K562 (cell line): ENCODE results near the gene EPHB1. TPM values are rescaled to one million over a fixed set of nuclear protein-coding genes. Genes with fewer than 3 reads are reported as not detected.

Experiments
- ATAC-seq: fragments of 200-7000 bp; cut with Tn5 transposase; 3 replicates; pipeline ENCODE4 v1.9.1; 2020; ENCODE audit warnings: moderate library complexity
- BruUV-seq: library from RNA; stranded (reverse); fragments of 400-500 nt; replicated peaks from 2 replicates; lab custom pipeline; 2021; lab: Mats Ljungman, UMichigan
- CTCF ChIA-PET: fragments of 300-600 bp; formaldehyde crosslinking; extraction: SDS; loops from one replicate; lab custom pipeline; 2021; ENCODE audit warnings: low intra/inter-chr PET ratio; lab: Yijun Ruan, JAX
- POLR2A ChIA-PET: fragments of 300-600, 350-650 bp; sonication (Branson Sonifier 250); formaldehyde crosslinking; extraction: SDS; loops from one replicate; lab custom pipeline; 2021; ENCODE audit warnings: antibody characterized with exemption, inconsistent platforms; lab: Yijun Ruan, JAX
- DNase-seq, 4 experiments: peaks; one replicate each; pipeline versions ENCODE4 v3.0.0 to v3.0.0-alpha.2; 2011 to 2018; ENCODE audit warnings: low spot score in 3 of 4, mixed read lengths in 3 of 4; ENCODE audit errors: extremely low read depth in 1 of 4
- FAIRE-seq: peaks from 2 replicates; lab custom pipeline; 2011; peaks lifted over from hg19 to GRCh38; lab: Jason Lieb, UNC
- H2AFZ ChIP-seq: 2 replicates; pipeline ENCODE4 v1.6.0; 2011; ENCODE audit warnings: low read depth, low read length, control low read depth, inconsistent platforms
- H3K27ac ChIP-seq: fragments of 200-600 bp; 3 replicates; pipeline ENCODE4 v1.8.0; 2011; ENCODE audit warnings: low read depth, mild to moderate bottlenecking, control low read depth, inconsistent platforms, low read length, moderate library complexity, mixed read lengths; ENCODE audit errors: extremely low read depth
- H3K27me3 ChIP-seq, 2 experiments: fragments of 300-600 bp in 1 of 2; 2 replicates in 1 of 2; 3 replicates in 1 of 2; pipeline versions ENCODE4 v1.6.0 to v1.8.0; 2011; ENCODE audit warnings: inconsistent platforms in 2 of 2, low read length in 2 of 2, mild to moderate bottlenecking in 1 of 2, mixed read lengths in 1 of 2, moderate library complexity in 1 of 2; ENCODE audit not compliant: control insufficient read depth in 2 of 2, insufficient read depth in 2 of 2
- H3K36me3 ChIP-seq: fragments of 300-600 bp; 3 replicates; pipeline ENCODE4 v1.8.0; 2011; ENCODE audit warnings: mild to moderate bottlenecking, low read length, inconsistent platforms; ENCODE audit not compliant: control insufficient read depth, insufficient read depth
- H3K4me1 ChIP-seq, 2 experiments: fragments of 200-600 bp in 1 of 2; replicated peaks in 1 of 2; 2 replicates in 1 of 2; 3 replicates in 1 of 2; pipeline versions ENCODE4 v1.5.1 to v1.8.0; 2011; ENCODE audit warnings: inconsistent platforms in 2 of 2, low read length in 2 of 2, mild to moderate bottlenecking in 1 of 2, mixed read lengths in 1 of 2, moderate library complexity in 1 of 2; ENCODE audit not compliant: control insufficient read depth in 2 of 2, insufficient read depth in 2 of 2
- H3K4me2 ChIP-seq: 2 replicates; pipeline ENCODE4 v1.6.1; 2011; ENCODE audit warnings: low read length, control low read depth, inconsistent platforms, mixed read lengths; ENCODE audit not compliant: insufficient read depth
- H3K4me3 ChIP-seq: fragments of 200-600 bp; sonication (generic), shearing (Covaris generic); 2 replicates; pipeline ENCODE4 v1.5.1; 2016; ENCODE audit warnings: control low read depth, inconsistent platforms
- H3K79me2 ChIP-seq: fragments of 200-600 bp; 3 replicates; pipeline ENCODE4 v1.8.0; 2011; ENCODE audit warnings: low read length, inconsistent platforms; ENCODE audit not compliant: control insufficient read depth, insufficient read depth
- H3K9ac ChIP-seq, 2 experiments: 2 replicates each; pipeline versions ENCODE4 v1.6.0 to v1.6.1; 2011; ENCODE audit warnings: low read depth in 2 of 2, low read length in 2 of 2, control low read depth in 1 of 2, inconsistent platforms in 1 of 2, mild to moderate bottlenecking in 1 of 2, mixed read lengths in 1 of 2; ENCODE audit not compliant: insufficient read depth in 1 of 2
- H3K9me1 ChIP-seq: one replicate; pipeline ENCODE4 v1.6.0; 2011; ENCODE audit warnings: inconsistent platforms, mild to moderate bottlenecking, low read length, moderate library complexity; ENCODE audit not compliant: control insufficient read depth, insufficient read depth
- H3K9me3 ChIP-seq: replicated peaks from 2 replicates; pipeline ENCODE4 v1.5.1; 2011; ENCODE audit warnings: low read depth, low read length, inconsistent platforms; ENCODE audit not compliant: control insufficient read depth, insufficient read depth
- H4K20me1 ChIP-seq: replicated peaks from 2 replicates; pipeline ENCODE4 v1.6.1; 2011; ENCODE audit warnings: low read length, inconsistent platforms, mixed read lengths; ENCODE audit not compliant: control insufficient read depth, insufficient read depth
- ATF1 ChIP-seq, 2 experiments: fragments of 450-650 bp in 1 of 2; IDR thresholded peaks; 2 replicates each; pipeline ENCODE4 v1.6.1; 2016; ENCODE audit warnings: missing compliant biosample characterization in 1 of 2, missing genetic modification characterization in 1 of 2
- CBFB ChIP-seq: sonication (generic); formaldehyde crosslinking; IDR thresholded peaks from 2 replicates; pipeline ENCODE4 v1.4.0; 2020; ENCODE audit warnings: mild to moderate bottlenecking, missing genetic modification reagents
- DACH1 ChIP-seq: fragments of 450-650 bp; IDR thresholded peaks from 2 replicates; pipeline ENCODE4 v1.6.1; 2018; ENCODE audit not compliant: partially characterized antibody
- DLX4 ChIP-seq: fragments of 250-450 bp; sonication (Bioruptor Pico); IDR thresholded peaks from 2 replicates; pipeline ENCODE4 v1.6.1; 2021; ENCODE audit warnings: mild to moderate bottlenecking
- FOXK2 ChIP-seq, 2 experiments: fragments of 450-650 bp; IDR thresholded peaks in 1 of 2; conservative IDR thresholded peaks in 1 of 2; 2 replicates each; pipeline ENCODE4 v1.6.1; 2016; ENCODE audit warnings: low read depth in 2 of 2, mild to moderate bottlenecking in 1 of 2
- GABPB1 ChIP-seq: sonication (generic); formaldehyde crosslinking; IDR thresholded peaks from 2 replicates; pipeline ENCODE4 v1.8.0; 2022; ENCODE audit warnings: mild to moderate bottlenecking, missing genetic modification reagents
- MCM3 ChIP-seq: fragments of 450-650 bp; IDR thresholded peaks from 2 replicates; pipeline ENCODE4 v1.6.1; 2016
- PCBP2 ChIP-seq: fragments of 200-400 bp; formaldehyde crosslinking; IDR thresholded peaks from 2 replicates; pipeline ENCODE4 v1.6.1; 2018; ENCODE audit warnings: low read length, low read depth, mild to moderate bottlenecking, moderate library complexity; ENCODE audit not compliant: poor library complexity, severe bottlenecking
- POU5F1 ChIP-seq: fragments of 150-350 bp; IDR thresholded peaks from 2 replicates; pipeline ENCODE4 v1.6.1; 2014; ENCODE audit warnings: borderline replicate concordance, low read length, low read depth, mild to moderate bottlenecking; ENCODE audit not compliant: partially characterized antibody
- SAFB ChIP-seq: fragments of 200-400 bp; formaldehyde crosslinking; IDR thresholded peaks from 2 replicates; pipeline ENCODE4 v1.6.1; 2017; ENCODE audit warnings: low read depth, low read length, borderline replicate concordance
- ZNF124 ChIP-seq: sonication (generic); formaldehyde crosslinking; IDR thresholded peaks from 2 replicates; pipeline ENCODE4 v1.8.1; 2022; ENCODE audit warnings: missing genetic modification reagents
- ZNF398 ChIP-seq: fragments of 250-450 bp; sonication (Bioruptor Pico); IDR thresholded peaks from 2 replicates; pipeline ENCODE4 v1.8.0; 2021; ENCODE audit warnings: moderate library complexity, mild to moderate bottlenecking, inconsistent platforms
- WGBS: fragments of 100-300 bp; shearing (Covaris generic); methylation state at CpG from one replicate; pipeline ENCODE4 v1.1.6; 2016; ENCODE audit warnings: low coverage, mixed read lengths; ENCODE audit not compliant: insufficient coverage; ENCODE audit errors: missing lambda C conversion rate; 5-methylcytosine and 5-hydroxymethylcytosine counted together
- in situ Hi-C: fragments of 300-500 bp; cut with MboI; formaldehyde crosslinking; loops from 4 replicates; pipeline ENCODE4 v1.15.0; 2018; ENCODE audit warnings: inconsistent platforms, mixed read lengths
- intact Hi-C: fragments of 100-400 bp; cut with micrococcal nuclease; formaldehyde crosslinking; loops from 2 replicates; pipeline ENCODE4 v1.14.2; 2022
- polyA plus RNA-seq, 8 experiments: library from polyadenylated mRNA; depleted of rRNA in 4 of 8; stranded (reverse) in 5 of 8; unstranded in 3 of 8; fragments of >200 nt; fragmentation: Nextera tagmentation in 2 of 8; fragmentation: Illumina TruSeq in 1 of 8; extraction: Ambion mirVana in 2 of 8; extraction: Trizol in 1 of 8; gene quantifications; 2 replicates each; pipeline versions ENCODE4 v1.2.1 to v1.2.3, GENCODE V29; 2011 to 2014; ENCODE audit warnings: inconsistent platforms in 1 of 8, missing spikeins in 1 of 8
- total RNA-seq, 7 experiments: library from RNA; depleted of rRNA in 6 of 7; stranded (reverse); fragments of >200 nt in 6 of 7; fragmentation: Illumina TruSeq in 2 of 7; extraction: Trizol in 2 of 7; gene quantifications; 2 replicates each; pipeline versions ENCODE4 v1.2.1 to v1.2.3, GENCODE V29; 2011 to 2021; ENCODE audit warnings: low replicate concordance in 1 of 7

Gene EPHB1
- total and polyA plus RNA-seq, 9 of the 15 experiments (the other 6 are each of a cell fraction or from before 2014, with no cell fraction given) = 0.29 TPM; not detected in 8

- in situ Hi-C loops (no loop called here), intact Hi-C loops (no loop called here)
- no peaks in the 10 kb centered on the region for H3K27me3 ChIP-seq
- 7% methylated on average over 2 of the region's 2 CpGs for WGBS
- no peak for ATAC-seq
- TF ChIP-seq FOXK2 (conservative IDR thresholded peaks at IDR 0.05 in 1 of 2, IDR thresholded peaks at IDR 0.05 in 1 of 2; ENCODE audit: low read depth in 2 of 2) (no peak), POU5F1 (no peak)
- H3K4me1 ChIP-seq = no peaks in the 10 kb centered on the region
- no peak overlapping the region for H3K9ac ChIP-seq
- no peak overlapping the region for H3K27ac ChIP-seq
- no peak overlapping the region for H3K4me2 ChIP-seq
- no peaks in the 10 kb centered on the region for H4K20me1 ChIP-seq
- no peak for FAIRE-seq
- H3K4me3 ChIP-seq = no peak overlapping the region
- no peak overlapping the region for H2AFZ ChIP-seq
- ChIA-PET POLR2A (no interaction called here), CTCF (no interaction called here)
- no peaks in the 10 kb centered on the region for H3K79me2 ChIP-seq
- H3K36me3 ChIP-seq = no peaks in the 10 kb centered on the region
- H3K9me3 ChIP-seq = no peaks in the 10 kb centered on the region
- no TSS peak for BruUV-seq
- DNase-seq = no peak
- no peaks in the 10 kb centered on the region for H3K9me1 ChIP-seq
Observed at GRCh38 chr3:135107043-135107442, 312.0 kb downstream of the EPHB1 start.

GRCh38 chr3:135109681-135110080, 314.6 kb downstream of the EPHB1 start:
- Histone ChIP-seq H3K27me3 (no peaks in the 10 kb centered on the region), H3K79me2 (no peaks in the 10 kb centered on the region), H4K20me1 (no peaks in the 10 kb centered on the region), H3K4me1 (no peaks in the 10 kb centered on the region), H3K9me1 (no peaks in the 10 kb centered on the region), H3K4me3 (no peak overlapping the region), H3K27ac (no peak overlapping the region), H2AFZ (no peak overlapping the region), H3K9ac (no peak overlapping the region), H3K36me3 (no peaks in the 10 kb centered on the region), H3K4me2 (no peak overlapping the region), H3K9me3 (no peaks in the 10 kb centered on the region)
- FAIRE-seq = no peak
- ATAC-seq = no peak
- in situ Hi-C loops (no loop called here), intact Hi-C loops (no loop called here)
- DNase-seq = no peak
- WGBS = 0% methylated on average over 8 of the region's 8 CpGs
- ChIA-PET POLR2A (interaction anchor here (0.7 kb wide), 1 partner anchor 1008 kb away, joined by 4 read pairs; no protein-coding TSS in a partner anchor), CTCF (no interaction called here)
- no TSS peak for BruUV-seq
- no peak for TF ChIP-seq ATF1 (CRISPR knock-in tag; IDR thresholded peaks at IDR 0.05)
- no peak for TF ChIP-seq ATF1 (tag; IDR thresholded peaks at IDR 0.05)
- TF ChIP-seq SAFB = no peak
- no peak for TF ChIP-seq DACH1
- no peak for TF ChIP-seq DLX4 (CRISPR knock-in tag)
- no peak for TF ChIP-seq MCM3
- no peak for TF ChIP-seq ZNF124 (CRISPR knock-in tag)
- TF ChIP-seq GABPB1 (CRISPR knock-in tag) = no peak
- TF ChIP-seq ZNF398 (CRISPR knock-in tag) = no peak
- TF ChIP-seq CBFB (CRISPR knock-in tag) = no peak
- TF ChIP-seq PCBP2 = no peak
